ENCODE results near the gene MSX2. TPM values are rescaled to one million over a fixed set of nuclear protein-coding genes. Genes with fewer than 3 reads are reported as not detected.

The MSX2 gene
- total and polyA plus RNA-seq, 2 donors (not counting 1 experiment from before 2014, with no cell fraction given): not detected

DNA sequence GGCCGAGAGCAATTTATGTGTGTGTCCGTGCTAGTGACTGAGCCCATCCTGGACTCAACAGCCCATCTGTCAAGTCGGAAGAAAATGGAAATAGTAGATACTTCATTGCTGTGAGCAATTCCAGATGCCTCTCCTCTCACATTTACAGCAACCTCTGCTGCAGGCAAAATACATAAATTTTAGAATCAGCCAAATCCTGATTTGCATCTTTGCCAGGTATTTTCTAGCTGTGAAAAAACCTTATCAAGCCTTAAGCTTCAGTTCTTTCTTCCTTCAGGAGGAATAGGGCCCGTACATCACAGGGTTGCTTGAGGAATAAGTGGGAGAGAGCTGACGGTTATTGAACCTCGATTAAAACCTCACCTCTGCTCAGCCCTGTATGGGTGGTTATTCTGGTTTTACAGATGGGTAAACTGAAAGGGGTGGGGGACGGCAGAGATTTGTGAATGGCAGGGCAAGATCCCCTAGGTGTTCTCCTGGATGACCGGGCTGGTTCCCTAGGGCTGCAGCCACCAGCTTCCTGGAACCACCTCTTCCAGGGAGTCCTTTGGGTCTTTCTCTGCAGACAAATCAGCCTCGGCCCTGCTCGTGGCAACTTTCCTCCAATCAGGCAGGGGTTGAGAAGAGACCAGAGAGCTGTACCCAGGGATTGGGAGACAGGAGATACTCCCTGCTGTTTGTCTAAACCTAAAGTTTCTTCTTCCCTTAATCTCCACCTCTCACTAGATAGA, 5.3 kb upstream of the MSX2 start:
- no peak for DNase-seq
- peaks cover 67% of the 10 kb centered on the region for H3K27me3 Mint-ChIP-seq
- H4K20me1 ChIP-seq (ENCODE audit: control insufficient read depth, insufficient read depth, low read length, poor library complexity, severe bottlenecking): no peaks in the 10 kb centered on the region
- peaks cover 7% of the 10 kb centered on the region for H3K4me1 Mint-ChIP-seq
- H3K27ac Mint-ChIP-seq: no peak overlapping the region
- no peak overlapping the region for H3K4me3 Mint-ChIP-seq
- H2AFZ ChIP-seq (ENCODE audit: insufficient read depth, low read depth, low read length, poor library complexity, severe bottlenecking): no peak overlapping the region
- H3K4me3 ChIP-seq (ENCODE audit: control extremely low read depth in 1 of 5, extremely low read depth in 1 of 5, insufficient read depth in 1 of 5, low read depth in 2 of 5, low read length in 4 of 5): no peak overlapping the region
- CTCF ChIA-PET: no interaction called here
- no peak overlapping the region for H3K4me2 ChIP-seq (replicated peaks; ENCODE audit: low read depth, low read length, poor library complexity, severe bottlenecking)
- H3K79me2 ChIP-seq (ENCODE audit: control insufficient read depth, insufficient read depth, low read length): no peaks in the 10 kb centered on the region
- peaks cover 0 to 64% (median 34%) of the 10 kb centered on the region in 4 experiments for H3K27me3 ChIP-seq (replicated peaks in 1 of 4; ENCODE audit: control extremely low read depth in 1 of 4, control insufficient read depth in 3 of 4, insufficient read depth in 4 of 4, low read length in 3 of 4)
- intact Hi-C loops (cut with micrococcal nuclease): no loop called here
- no peaks in the 10 kb centered on the region for H3K4me1 ChIP-seq (ENCODE audit: control insufficient read depth in 2 of 2, insufficient read depth in 2 of 2, low read length in 2 of 2)
- no peak overlapping the region for H3K9ac ChIP-seq (ENCODE audit: low read length)
- TF ChIP-seq, protein P1, sequence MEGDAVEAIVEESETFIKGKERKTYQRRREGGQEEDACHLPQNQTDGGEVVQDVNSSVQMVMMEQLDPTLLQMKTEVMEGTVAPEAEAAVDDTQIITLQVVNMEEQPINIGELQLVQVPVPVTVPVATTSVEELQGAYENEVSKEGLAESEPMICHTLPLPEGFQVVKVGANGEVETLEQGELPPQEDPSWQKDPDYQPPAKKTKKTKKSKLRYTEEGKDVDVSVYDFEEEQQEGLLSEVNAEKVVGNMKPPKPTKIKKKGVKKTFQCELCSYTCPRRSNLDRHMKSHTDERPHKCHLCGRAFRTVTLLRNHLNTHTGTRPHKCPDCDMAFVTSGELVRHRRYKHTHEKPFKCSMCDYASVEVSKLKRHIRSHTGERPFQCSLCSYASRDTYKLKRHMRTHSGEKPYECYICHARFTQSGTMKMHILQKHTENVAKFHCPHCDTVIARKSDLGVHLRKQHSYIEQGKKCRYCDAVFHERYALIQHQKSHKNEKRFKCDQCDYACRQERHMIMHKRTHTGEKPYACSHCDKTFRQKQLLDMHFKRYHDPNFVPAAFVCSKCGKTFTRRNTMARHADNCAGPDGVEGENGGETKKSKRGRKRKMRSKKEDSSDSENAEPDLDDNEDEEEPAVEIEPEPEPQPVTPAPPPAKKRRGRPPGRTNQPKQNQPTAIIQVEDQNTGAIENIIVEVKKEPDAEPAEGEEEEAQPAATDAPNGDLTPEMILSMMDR (IDR thresholded peaks at IDR 0.05): no peak
- TF ChIP-seq EZH2 (IDR thresholded peaks at IDR 0.05; ENCODE audit: borderline replicate concordance, insufficient read depth, low read depth, low read length, poor library complexity, severe bottlenecking): no peak
- 7% methylated on average over 2 of the region's 10 CpGs for WGBS (ENCODE audit: insufficient coverage)
- no peak for ATAC-seq (ENCODE audit: low read depth)
- POLR2A ChIA-PET: no interaction called here
- no peaks in the 10 kb centered on the region for H3K36me3 ChIP-seq (replicated peaks in 1 of 2; ENCODE audit: control extremely low read depth in 1 of 2, control insufficient read depth in 1 of 2, extremely low read depth in 1 of 2, insufficient read depth in 2 of 2, low read length in 1 of 2)
- no peak overlapping the region for H3K27ac ChIP-seq (ENCODE audit: low read length in 2 of 2)
- no peaks in the 10 kb centered on the region for H3K9me3 Mint-ChIP-seq (ENCODE audit: insufficient read depth)
- H3K9me3 ChIP-seq (ENCODE audit: control extremely low read depth in 1 of 3, control insufficient read depth in 2 of 3, insufficient read depth in 1 of 3, low read length in 2 of 3): peaks cover 0 to 14% (median 0%) of the 10 kb centered on the region in 3 donors

DNA sequence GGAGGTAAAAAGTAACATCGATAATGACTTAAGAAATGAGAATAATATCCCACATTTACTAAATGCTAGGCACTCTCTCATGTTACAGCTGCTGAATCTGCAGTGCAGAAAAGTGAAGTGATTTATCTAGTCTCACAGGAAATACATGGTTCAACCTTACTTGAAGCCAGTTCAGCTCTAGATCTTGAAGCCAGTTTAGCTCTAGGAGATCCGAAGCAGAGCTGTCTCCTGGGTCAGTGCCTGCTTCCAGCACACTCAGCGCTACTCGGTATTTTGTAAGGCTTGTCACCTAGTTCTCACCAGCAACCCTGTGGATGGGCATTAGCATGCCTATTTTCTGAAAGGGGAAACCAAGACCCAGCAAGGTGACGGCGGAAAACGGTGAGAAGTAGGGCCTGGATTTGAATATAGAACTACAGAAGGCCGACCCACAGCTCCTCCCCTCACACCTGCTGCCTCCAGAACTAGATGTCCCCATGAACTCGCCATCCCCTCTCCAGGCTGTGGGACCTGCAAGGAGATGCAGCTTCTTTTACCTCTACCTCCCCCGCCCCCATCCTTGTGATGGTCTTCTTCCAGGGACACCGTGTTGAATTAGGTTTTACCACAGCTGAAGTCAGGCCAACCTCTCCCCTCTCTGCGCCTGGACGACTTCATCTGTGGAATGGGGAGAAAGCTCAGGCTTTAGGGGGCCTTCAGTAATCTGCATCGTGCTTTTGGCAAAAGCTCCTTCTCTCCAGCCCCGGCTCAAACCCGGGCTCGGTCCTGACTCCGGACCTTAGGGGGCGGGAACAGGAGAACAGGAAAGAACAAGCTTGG, 4.4 kb upstream of the MSX2 start:
- H2AFZ ChIP-seq (ENCODE audit: insufficient read depth, low read depth, low read length, poor library complexity, severe bottlenecking): no peak overlapping the region
- peaks cover 67% of the 10 kb centered on the region for H3K27me3 Mint-ChIP-seq

More for the DNA sequence above, 4.4 kb upstream of the MSX2 start:
- Histone ChIP-seq H3K79me2 (ENCODE audit: control insufficient read depth, insufficient read depth, low read length) (no peaks in the 10 kb centered on the region), H3K9me3 (ENCODE audit: control extremely low read depth in 1 of 3, control insufficient read depth in 2 of 3, insufficient read depth in 1 of 3, low read length in 2 of 3) (peaks cover 0 to 21% (median 0%) of the 10 kb centered on the region in 3 donors), H3K9ac (ENCODE audit: low read length) (no peak overlapping the region), H4K20me1 (ENCODE audit: control insufficient read depth, insufficient read depth, low read length, poor library complexity, severe bottlenecking) (no peaks in the 10 kb centered on the region), H3K4me1 (ENCODE audit: control insufficient read depth in 2 of 2, insufficient read depth in 2 of 2, low read length in 2 of 2) (no peaks in the 10 kb centered on the region), H3K36me3 (replicated peaks in 1 of 2; ENCODE audit: control extremely low read depth in 1 of 2, control insufficient read depth in 1 of 2, extremely low read depth in 1 of 2, insufficient read depth in 2 of 2, low read length in 1 of 2) (no peaks in the 10 kb centered on the region), H3K27me3 (replicated peaks in 1 of 4; ENCODE audit: control extremely low read depth in 1 of 4, control insufficient read depth in 3 of 4, insufficient read depth in 4 of 4, low read length in 3 of 4) (peaks cover 0 to 71% (median 36%) of the 10 kb centered on the region in 4 experiments), H3K27ac (ENCODE audit: low read length in 2 of 2) (no peak overlapping the region), H3K4me2 (replicated peaks; ENCODE audit: low read depth, low read length, poor library complexity, severe bottlenecking) (no peak overlapping the region), H3K4me3 (ENCODE audit: control extremely low read depth in 1 of 5, extremely low read depth in 1 of 5, insufficient read depth in 1 of 5, low read depth in 2 of 5, low read length in 4 of 5) (no peak overlapping the region)
- ATAC-seq (ENCODE audit: low read depth) (no peak), DNase-seq (no peak)
- 11% methylated on average over 15 of the region's 19 CpGs for WGBS (ENCODE audit: insufficient coverage)
- TF ChIP-seq, protein P1 (IDR thresholded peaks at IDR 0.05): no peak
- TF ChIP-seq EZH2 (IDR thresholded peaks at IDR 0.05; ENCODE audit: borderline replicate concordance, insufficient read depth, low read depth, low read length, poor library complexity, severe bottlenecking): no peak
- peaks cover 9% of the 10 kb centered on the region for H3K4me1 Mint-ChIP-seq
- H3K27ac Mint-ChIP-seq: no peak overlapping the region
- H3K4me3 Mint-ChIP-seq: no peak overlapping the region
- H3K9me3 Mint-ChIP-seq (ENCODE audit: insufficient read depth): no peaks in the 10 kb centered on the region
- intact Hi-C loops (cut with micrococcal nuclease): no loop called here
- ChIA-PET POLR2A (no interaction called here), CTCF (no interaction called here)
